Suprapubic skin (tissue), 3 donors: ENCODE measurements around the gene RRP1B.
"Not testable (repeated sequence)": the region's sequence is repeated elsewhere in the genome, so short reads cannot be mapped to it uniquely, and the experiment has no call there.

Experiments
- CTCF ChIP-seq, 2 donors: fragments of 200-600 bp in 1 of 2; fragments of 450-650 bp in 1 of 2; sonication (generic) in 1 of 2; IDR thresholded peaks; one replicate each; pipeline ENCODE4 v1.5.1; 2016 to 2019; ENCODE audit warnings: antibody characterized with exemption in 2 of 2, mild to moderate bottlenecking in 1 of 2, moderate library complexity in 1 of 2
- POLR2AphosphoS5 ChIP-seq, 3 donors: sonication (generic); formaldehyde crosslinking; IDR thresholded peaks; one replicate each; pipeline ENCODE4 v1.6.1; 2017; ENCODE audit warnings: antibody characterized with exemption in 3 of 3

- TF ChIP-seq CTCF, POLR2AphosphoS5 (IDR thresholded peaks at IDR 0.05): not testable (repeated sequence)
Observed at GRCh38 chr21:43699492-43699777, 40.1 kb downstream of the RRP1B start.
